Suppressor macrophage treated with lipopolysaccharide for 4 hours (primary cell): ENCODE results near the gene TLR5.

Source experiments
- DNase-seq: peaks from one replicate; pipeline ENCODE4 v3.0.0-alpha.2; 2020

TLR5 gene

DNA sequence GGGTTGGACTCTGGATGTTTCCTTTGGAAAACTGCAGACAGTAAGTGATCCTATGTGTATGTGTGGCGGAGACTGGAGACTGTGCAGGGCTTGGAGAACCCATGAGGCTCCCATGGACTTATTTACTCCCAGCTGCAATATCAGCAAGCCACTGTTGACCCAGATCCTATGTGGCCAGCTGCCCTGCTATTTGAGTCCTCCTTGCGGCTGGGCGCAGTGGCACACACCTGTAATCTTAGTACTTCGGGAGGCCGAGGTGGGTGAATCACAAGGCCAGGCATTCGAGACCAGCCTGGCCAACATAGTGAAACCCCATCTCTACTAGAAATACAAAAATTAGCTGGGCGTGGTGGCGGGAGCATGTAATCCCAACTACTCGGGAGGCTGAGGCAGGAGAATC, 83.5 kb downstream of the TLR5 start:
- no peak for DNase-seq
